ENCODE results near the gene CARD11. TPM values are rescaled to one million over a fixed set of nuclear protein-coding genes. Genes with fewer than 3 reads are reported as not detected.
A peak's percentile ranks its signal among the peaks of the same experiment; 100 is the strongest.

The CARD11 gene
- total RNA-seq, 1 experiment from 2014 or later: 5.2 TPM

DNA sequence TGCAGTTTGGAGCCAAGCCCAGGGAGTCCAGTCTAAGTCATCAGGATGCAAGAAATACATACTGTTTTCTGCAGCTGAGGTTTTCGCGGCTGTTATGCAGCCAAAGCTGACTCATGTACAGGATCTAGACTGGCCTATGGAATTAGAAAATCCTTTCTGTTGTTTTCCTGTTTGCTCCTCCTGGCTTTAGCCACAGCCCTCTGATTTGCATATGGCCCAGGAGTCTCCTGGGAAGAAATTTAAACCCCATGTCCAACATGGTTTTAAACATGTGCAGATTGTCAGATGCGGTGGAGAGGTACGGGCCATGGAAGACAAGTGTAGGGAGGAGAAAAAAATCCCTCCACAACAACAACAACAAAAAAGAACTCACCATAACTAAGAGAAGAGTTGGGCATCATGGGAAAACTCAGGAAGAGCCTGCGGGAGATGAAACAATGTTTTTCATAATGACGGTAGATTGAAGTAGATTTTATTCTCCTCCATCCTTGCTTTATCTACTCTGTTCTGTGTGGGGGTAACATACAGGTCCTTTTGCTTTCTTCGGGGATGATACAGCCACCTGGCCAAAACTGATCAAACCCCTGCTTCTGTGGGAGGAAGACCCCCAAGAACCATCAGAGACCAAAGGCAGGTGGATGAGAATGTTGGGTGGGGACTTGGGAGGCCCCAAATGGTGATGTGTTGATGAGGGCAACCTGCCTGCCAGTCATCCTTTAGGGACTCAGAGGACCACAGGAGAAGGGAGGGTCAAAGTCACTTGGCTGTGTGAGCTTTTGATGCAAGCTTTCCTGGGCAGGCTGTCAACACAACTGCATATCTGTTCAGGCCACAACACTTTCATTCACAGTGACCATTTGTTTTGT lies 169.7 kb downstream of the CARD11 start:
- peak; percentile 94 for DNase-seq (ENCODE audit: low read depth)

GRCh38 chr7:2873146-2873545 lies 170.5 kb downstream of the CARD11 start:
- DNase-seq (ENCODE audit: low read depth): peak; percentile 39

DNA sequence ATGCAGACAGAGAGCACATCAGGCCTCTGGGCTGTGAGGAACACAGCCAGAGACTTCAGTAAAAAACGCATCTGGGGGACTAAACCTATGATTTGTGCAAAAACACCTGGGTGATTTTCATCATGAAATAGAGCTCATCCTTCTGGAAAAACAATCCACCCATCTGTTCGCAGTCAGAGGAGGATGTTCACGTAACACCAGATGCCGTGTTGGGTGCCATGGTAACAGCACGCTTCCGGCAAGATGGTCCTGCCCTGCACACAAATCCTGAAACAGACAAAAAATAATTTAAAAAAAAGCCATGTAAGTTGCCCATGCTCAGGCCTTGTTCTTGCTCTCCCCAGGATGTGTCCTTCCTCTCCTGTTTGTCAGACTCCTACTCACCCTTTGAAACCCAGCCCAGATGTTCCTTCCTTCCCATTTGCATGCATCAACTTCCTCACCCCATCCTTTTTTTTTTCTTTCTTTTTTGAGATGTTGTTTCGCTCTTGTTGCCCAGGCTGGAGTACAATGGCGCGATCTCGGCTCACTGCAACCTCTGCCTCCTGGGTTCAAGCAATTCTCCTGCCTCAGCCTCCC lies 171.3 kb downstream of the CARD11 start:
- no peak for DNase-seq (ENCODE audit: low read depth)

- DNase-seq (ENCODE audit: low read depth): peak; percentile 31
These were observed 173.2 kb downstream of the CARD11 start for GRCh38 chr7:2870471-2870931.

GRCh38 chr7:2869981-2870380 lies 173.7 kb downstream of the CARD11 start:
- no peak for DNase-seq (ENCODE audit: low read depth)

DNA sequence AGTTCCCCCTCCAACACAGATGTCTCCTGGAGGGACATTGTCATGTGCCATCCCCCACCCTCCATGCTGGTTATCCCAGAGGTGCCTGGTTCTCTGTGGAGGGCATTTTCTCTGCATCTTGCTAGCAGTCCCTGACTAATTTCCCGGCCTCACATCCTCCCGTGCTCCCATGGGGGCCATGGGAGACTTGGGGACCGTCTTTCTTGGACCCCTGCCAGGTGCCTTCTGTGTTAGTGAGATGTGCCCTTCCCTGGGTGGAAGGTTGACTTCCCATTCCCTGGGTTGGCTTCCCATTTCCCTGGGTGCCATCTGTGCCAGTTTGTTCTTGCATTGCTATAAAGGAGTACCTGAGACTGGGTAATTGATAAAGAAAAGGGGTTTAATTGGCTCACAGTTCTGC lies 177.1 kb downstream of the CARD11 start:
- DNase-seq (ENCODE audit: low read depth): no peak

DNA sequence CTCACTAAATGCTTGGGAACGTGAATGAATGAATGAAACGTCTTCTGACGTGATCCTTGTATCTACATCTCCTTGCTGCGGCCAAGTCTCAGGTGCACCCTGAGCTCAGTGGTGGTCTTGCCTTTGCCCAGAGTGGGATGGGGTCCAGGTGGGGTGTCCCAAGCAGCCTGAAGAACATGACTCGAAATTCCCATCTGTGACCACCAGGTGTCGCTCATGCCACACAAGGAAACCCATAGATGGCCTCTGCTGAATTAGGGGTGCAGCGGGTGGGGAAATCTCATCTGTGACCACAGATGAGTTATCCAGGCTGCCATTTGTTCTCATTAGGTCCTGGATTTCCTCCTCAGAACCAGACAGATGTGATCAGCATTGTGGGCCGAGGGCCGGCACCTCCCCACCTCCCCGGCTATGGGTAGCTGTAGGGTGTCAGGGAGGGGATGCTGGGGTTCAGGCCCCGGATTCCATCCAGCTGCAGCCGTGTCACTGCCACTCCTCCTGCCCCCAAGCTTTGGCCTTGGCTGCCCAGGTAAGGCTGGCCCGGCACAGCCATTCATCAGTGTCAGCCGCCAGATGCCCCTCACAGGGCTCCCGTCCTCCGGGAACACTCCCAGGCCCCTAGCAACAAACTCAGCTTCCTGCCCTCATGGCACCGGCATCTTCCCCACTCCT lies 178.5 kb downstream of the CARD11 start:
- peak; percentile 73 for DNase-seq (ENCODE audit: low read depth)

- peak; percentile 54 for DNase-seq (ENCODE audit: low read depth)
These were observed 179.3 kb downstream of the CARD11 start for GRCh38 chr7:2864204-2864985.

DNA sequence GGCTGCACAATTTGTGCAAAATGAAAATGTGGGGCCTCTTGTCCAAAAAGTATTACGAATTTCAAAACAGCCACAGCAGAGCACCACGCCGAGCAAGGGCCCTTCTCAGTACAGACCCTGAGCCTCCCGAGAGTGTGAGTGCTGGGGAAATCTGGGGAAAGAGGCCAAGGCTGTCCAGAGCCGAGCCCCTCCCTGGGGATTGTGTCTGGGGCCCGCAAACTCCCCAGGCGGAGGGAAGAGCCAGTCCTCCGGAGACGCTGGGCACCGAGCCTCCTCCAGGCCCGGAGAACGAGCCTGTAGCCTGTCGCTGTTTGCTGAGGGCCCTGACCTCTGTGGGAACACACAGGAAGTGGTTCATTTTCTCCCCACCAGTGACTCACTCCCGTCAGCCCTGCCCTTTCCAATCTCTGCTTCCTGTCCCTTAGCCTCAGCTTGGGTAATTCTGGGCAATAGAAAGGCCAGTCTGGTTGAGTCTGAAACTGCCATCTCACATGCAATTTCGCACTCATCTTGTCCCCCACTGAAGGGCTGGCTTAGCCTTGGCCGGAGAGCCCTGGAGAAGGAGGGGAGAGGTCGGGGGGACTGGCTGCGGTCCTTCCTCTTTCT lies 180.1 kb downstream of the CARD11 start:
- peak; percentile 98 for DNase-seq (ENCODE audit: low read depth)

- DNase-seq (ENCODE audit: low read depth): peak; percentile 65
These were observed 180.8 kb downstream of the CARD11 start for GRCh38 chr7:2862831-2863361.

DNA sequence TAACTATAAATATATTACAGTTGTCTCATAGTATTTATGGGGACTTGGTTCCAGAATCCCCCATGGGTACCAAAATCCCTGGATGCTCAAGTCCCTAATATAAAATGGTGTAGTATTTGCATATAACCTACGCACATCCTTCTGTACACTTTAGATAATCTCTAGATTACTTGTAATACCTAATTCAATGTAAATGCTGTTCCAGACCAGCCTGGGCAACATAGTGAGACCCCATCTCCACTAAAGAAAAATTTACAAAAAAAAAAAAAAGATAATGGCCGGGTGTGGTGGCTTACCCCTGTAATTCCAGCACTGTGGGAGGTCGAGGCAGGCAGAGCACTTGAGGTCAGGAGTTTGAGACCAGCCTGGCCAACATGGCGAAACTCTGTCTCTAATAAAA lies 182.2 kb downstream of the CARD11 start:
- DNase-seq (ENCODE audit: low read depth): no peak

DNA sequence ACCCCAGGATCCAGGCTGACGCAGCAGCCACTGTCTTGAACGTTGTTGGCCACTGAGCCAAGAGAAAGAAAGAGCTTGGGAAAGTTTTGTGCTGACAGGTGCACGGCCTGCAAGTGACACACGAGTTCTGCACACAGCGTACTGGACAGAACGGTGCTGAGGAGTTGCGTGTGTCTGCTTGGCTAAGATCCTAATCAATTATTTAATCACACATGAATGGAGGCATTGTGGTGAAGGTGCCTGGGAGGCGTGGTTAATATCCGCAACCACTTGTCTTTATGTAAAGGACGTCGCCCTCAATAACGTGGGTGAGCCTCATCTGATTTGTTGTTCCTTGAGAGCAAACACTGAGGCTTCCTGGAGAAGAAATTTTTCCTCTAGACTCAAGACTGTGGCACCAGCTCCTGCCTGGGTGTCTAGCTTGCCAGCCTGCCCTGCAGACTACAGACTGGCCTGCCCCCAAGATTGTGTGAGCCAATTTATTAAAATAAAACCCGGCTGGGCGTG lies 183.0 kb downstream of the CARD11 start:
- DNase-seq (ENCODE audit: low read depth): no peak

- DNase-seq (ENCODE audit: low read depth): no peak
These were observed 183.7 kb downstream of the CARD11 start for GRCh38 chr7:2859952-2860351.

- no peak for DNase-seq (ENCODE audit: low read depth)
These were observed 185.0 kb downstream of the CARD11 start for GRCh38 chr7:2858621-2859020.

DNA sequence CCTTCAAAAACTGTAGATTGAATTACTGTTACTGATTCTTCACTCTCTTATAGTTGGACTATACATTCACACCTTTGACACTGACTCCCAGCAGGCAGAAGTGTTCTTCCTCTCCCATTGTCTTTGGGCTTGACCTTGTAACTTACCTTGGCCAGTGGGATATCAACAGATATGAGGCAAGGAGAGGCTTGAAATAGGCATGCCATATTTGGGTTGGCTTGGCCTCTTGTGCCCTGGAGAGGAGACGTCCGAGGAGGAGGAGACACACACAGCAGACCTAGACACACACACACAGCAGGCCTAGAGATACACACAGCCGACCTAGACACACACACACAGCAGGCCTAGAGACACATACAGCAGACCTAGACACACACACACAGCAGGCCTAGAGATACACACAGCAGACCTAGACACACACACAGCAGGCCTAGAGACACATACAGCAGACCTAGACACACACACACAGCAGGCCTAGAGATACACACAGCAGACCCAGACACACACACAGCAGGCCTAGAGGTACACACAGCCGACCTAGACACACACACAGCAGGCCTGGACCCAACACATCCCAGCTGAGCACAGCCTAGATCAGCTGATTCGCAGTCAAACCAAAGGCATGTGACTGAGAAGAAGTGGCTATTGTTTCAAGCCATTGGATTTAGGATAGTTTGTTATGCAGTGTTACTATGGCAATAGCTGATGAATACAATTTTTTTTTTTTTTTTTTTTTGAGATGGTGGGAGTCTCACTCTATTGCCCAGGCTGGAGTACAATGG lies 187.1 kb downstream of the CARD11 start:
- DNase-seq (ENCODE audit: low read depth): peak; percentile 53

Other genes starting within 250 kb of the CARD11 start
- gene GNA12, start 199.6 kb downstream of the CARD11 start, total RNA-seq (2014; rRNA removed; shearing (Covaris generic)): 12.5 and 25.7 TPM in 2 replicates